ENCODE data around the gene UBFD1.

DNA sequence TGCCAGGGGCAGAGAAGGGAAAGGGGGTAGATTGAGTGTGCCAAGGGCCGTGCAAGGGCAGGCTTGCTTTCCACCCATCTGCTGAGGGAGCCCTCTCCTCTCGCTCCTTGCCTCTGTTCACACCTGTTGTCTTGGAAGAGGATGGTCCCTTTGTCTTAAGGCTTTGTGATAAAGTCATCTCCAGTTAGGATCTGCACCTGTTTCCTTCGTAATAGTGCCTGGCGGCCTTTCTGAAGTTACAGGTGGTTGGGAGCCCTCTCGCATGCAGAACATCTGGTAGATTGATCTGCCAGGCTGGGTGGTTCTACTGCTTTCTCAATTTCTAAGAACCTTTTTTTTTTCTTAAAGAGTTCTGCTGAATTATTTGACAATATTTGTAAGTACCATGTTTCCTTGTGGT is 16.3 kb downstream of the UBFD1 start:
- TF ChIP-seq, protein P1, sequence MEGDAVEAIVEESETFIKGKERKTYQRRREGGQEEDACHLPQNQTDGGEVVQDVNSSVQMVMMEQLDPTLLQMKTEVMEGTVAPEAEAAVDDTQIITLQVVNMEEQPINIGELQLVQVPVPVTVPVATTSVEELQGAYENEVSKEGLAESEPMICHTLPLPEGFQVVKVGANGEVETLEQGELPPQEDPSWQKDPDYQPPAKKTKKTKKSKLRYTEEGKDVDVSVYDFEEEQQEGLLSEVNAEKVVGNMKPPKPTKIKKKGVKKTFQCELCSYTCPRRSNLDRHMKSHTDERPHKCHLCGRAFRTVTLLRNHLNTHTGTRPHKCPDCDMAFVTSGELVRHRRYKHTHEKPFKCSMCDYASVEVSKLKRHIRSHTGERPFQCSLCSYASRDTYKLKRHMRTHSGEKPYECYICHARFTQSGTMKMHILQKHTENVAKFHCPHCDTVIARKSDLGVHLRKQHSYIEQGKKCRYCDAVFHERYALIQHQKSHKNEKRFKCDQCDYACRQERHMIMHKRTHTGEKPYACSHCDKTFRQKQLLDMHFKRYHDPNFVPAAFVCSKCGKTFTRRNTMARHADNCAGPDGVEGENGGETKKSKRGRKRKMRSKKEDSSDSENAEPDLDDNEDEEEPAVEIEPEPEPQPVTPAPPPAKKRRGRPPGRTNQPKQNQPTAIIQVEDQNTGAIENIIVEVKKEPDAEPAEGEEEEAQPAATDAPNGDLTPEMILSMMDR (IDR thresholded peaks at IDR 0.05; ENCODE audit: low read depth, low read length): no peak
- no peak for TF ChIP-seq EZH2phosphoT487 (IDR thresholded peaks at IDR 0.05; ENCODE audit: low read depth)

Data from OCI-LY3 (cell line).